IMR-90 (cell line): ENCODE data around the gene FAM83G.

Experiments used
- CHD1 ChIP-seq: IDR thresholded peaks from 2 replicates; pipeline ENCODE4 v1.6.1; 2012; ENCODE audit warnings: low read depth, low read length, improper control_type of control experiment
- CTCF ChIP-seq: conservative IDR thresholded peaks from 2 replicates; pipeline ENCODE4 v1.5.1; 2012; ENCODE audit warnings: mild to moderate bottlenecking, low read depth, low read length, improper control_type of control experiment
- POLR2A ChIP-seq: IDR thresholded peaks from 2 replicates; pipeline ENCODE4 v1.6.1; 2012; ENCODE audit warnings: mild to moderate bottlenecking, low read depth, low read length

- TF ChIP-seq CHD1, result no peak
- no peak for TF ChIP-seq CTCF
- no peak for TF ChIP-seq POLR2A
Observed at GRCh38 chr17:19014628-19015215, 10.2 kb upstream of the FAM83G start.
